IMR-90 (cell line): ENCODE results near the gene MEPCE. TPM values are rescaled to one million over a fixed set of nuclear protein-coding genes. Genes with fewer than 3 reads are reported as not detected.
A peak's percentile ranks its signal among the peaks of the same experiment; 100 is the strongest.

Source experiments
- ATAC-seq: fragments of 200-7000 bp; cut with Tn5 transposase; 2 replicates; pipeline ENCODE4 v1.9.1; 2020; ENCODE audit warnings: low read depth, mild to moderate bottlenecking, moderate library complexity
- BruUV-seq: library from RNA; stranded (reverse); fragments of 400-500 nt; replicated peaks from 2 replicates; lab custom pipeline; 2021; lab: Mats Ljungman, UMichigan
- CTCF ChIA-PET: fragments of 300-600 bp; formaldehyde crosslinking; extraction: SDS; loops from one replicate; lab custom pipeline; 2021; ENCODE audit warnings: antibody characterized with exemption; lab: Yijun Ruan, JAX
- POLR2A ChIA-PET: fragments of 300-600 bp; sonication (Branson Sonifier 250); formaldehyde crosslinking; loops from one replicate; lab custom pipeline; 2022; ENCODE audit warnings: antibody characterized with exemption; ENCODE audit not compliant: unreplicated experiment; lab: Charles Lee
- DNase-seq: peaks from one replicate; pipeline ENCODE4 v3.0.0; 2013
- H2AFZ ChIP-seq: replicated peaks from 2 replicates; pipeline ENCODE3; 2013; ENCODE audit warnings: low read length, mild to moderate bottlenecking; ENCODE audit not compliant: poor library complexity
- H2AK5ac ChIP-seq: 2 replicates; pipeline ENCODE4 v1.6.1; 2013; ENCODE audit warnings: low read depth, low read length, inconsistent platforms
- H2AK9ac ChIP-seq: replicated peaks from 2 replicates; pipeline ENCODE3; 2013; ENCODE audit warnings: mild to moderate bottlenecking, low read depth, low read length, moderate library complexity; ENCODE audit not compliant: poor library complexity
- H2BK120ac ChIP-seq: 2 replicates; pipeline ENCODE4 v1.6.1; 2013; ENCODE audit warnings: low read depth, low read length, inconsistent platforms
- H2BK15ac ChIP-seq: 3 replicates; pipeline ENCODE4 v1.6.1; 2013; ENCODE audit warnings: low read depth, low read length, inconsistent platforms
- H2BK20ac ChIP-seq: 2 replicates; pipeline ENCODE4 v1.6.1; 2013; ENCODE audit warnings: low read depth, mild to moderate bottlenecking, inconsistent platforms, low read length, moderate library complexity
- H2BK5ac ChIP-seq: 2 replicates; pipeline ENCODE4 v1.6.1; 2013; ENCODE audit warnings: mild to moderate bottlenecking, low read depth, low read length, inconsistent platforms; ENCODE audit not compliant: poor library complexity, severe bottlenecking
- H3K14ac ChIP-seq: replicated peaks from 2 replicates; pipeline ENCODE4 v1.6.1; 2013; ENCODE audit warnings: low read depth, low read length, inconsistent platforms
- H3K18ac ChIP-seq: 2 replicates; pipeline ENCODE4 v1.6.1; 2013; ENCODE audit warnings: low read depth, low read length, control low read depth
- H3K23ac ChIP-seq: 2 replicates; pipeline ENCODE4 v1.6.1; 2013; ENCODE audit warnings: low read depth, low read length, inconsistent platforms
- H3K27ac ChIP-seq: 2 replicates; pipeline ENCODE4 v1.5.1; 2013; ENCODE audit warnings: mild to moderate bottlenecking, control low read depth, low read length; ENCODE audit not compliant: insufficient read depth
- H3K27me3 ChIP-seq: 2 replicates; pipeline ENCODE4 v1.6.1; 2013; ENCODE audit warnings: low read length; ENCODE audit not compliant: control insufficient read depth, insufficient read depth
- H3K36me3 ChIP-seq: 2 replicates; pipeline ENCODE4 v1.6.1; 2013; ENCODE audit warnings: low read length, mixed read lengths; ENCODE audit not compliant: control insufficient read depth, insufficient read depth
- H3K4ac ChIP-seq: 2 replicates; pipeline ENCODE4 v1.6.1; 2013; ENCODE audit warnings: low read depth, low read length, inconsistent platforms
- H3K4me1 ChIP-seq: 2 replicates; pipeline ENCODE4 v1.6.1; 2013; ENCODE audit warnings: low read length, mixed read lengths; ENCODE audit not compliant: control insufficient read depth, insufficient read depth
- H3K4me2 ChIP-seq: 2 replicates; pipeline ENCODE4 v1.6.1; 2013; ENCODE audit warnings: low read depth, mild to moderate bottlenecking, control low read depth, low read length, moderate library complexity
- H3K4me3 ChIP-seq: 2 replicates; pipeline ENCODE4 v1.5.1; 2013; ENCODE audit warnings: low read depth, mild to moderate bottlenecking, control low read depth, low read length, moderate library complexity; ENCODE audit not compliant: insufficient read depth
- H3K56ac ChIP-seq: 2 replicates; pipeline ENCODE4 v1.6.1; 2013; ENCODE audit warnings: low read length, inconsistent platforms; ENCODE audit not compliant: insufficient read depth; ENCODE audit errors: extremely low read depth
- H3K79me1 ChIP-seq, 2 experiments: 2 replicates each; pipeline ENCODE4 v1.6.1; 2013; ENCODE audit warnings: low read length in 2 of 2, inconsistent platforms in 1 of 2, low read depth in 1 of 2
- H3K9ac ChIP-seq: 2 replicates; pipeline ENCODE4 v1.6.1; 2013; ENCODE audit warnings: low read depth, low read length, control low read depth
- H3K9me1 ChIP-seq: 2 replicates; pipeline ENCODE4 v1.6.1; 2013; ENCODE audit warnings: low read length, inconsistent platforms; ENCODE audit not compliant: insufficient read depth
- H3K9me3 ChIP-seq: 2 replicates; pipeline ENCODE4 v1.6.1; 2013; ENCODE audit warnings: low read length; ENCODE audit not compliant: control insufficient read depth, insufficient read depth
- H4K20me1 ChIP-seq: 2 replicates; pipeline ENCODE4 v1.6.1; 2013; ENCODE audit warnings: low read length, inconsistent platforms; ENCODE audit not compliant: insufficient read depth
- H4K5ac ChIP-seq: 2 replicates; pipeline ENCODE4 v1.6.1; 2013; ENCODE audit warnings: mild to moderate bottlenecking, low read depth, low read length, control low read depth
- H4K8ac ChIP-seq, 2 experiments: 2 replicates each; pipeline ENCODE4 v1.6.1; 2013; ENCODE audit warnings: low read depth in 2 of 2, low read length in 2 of 2, control low read depth in 1 of 2, inconsistent platforms in 1 of 2
- H4K91ac ChIP-seq: 2 replicates; pipeline ENCODE4 v1.6.1; 2013; ENCODE audit warnings: low read depth, low read length, inconsistent platforms; ENCODE audit not compliant: insufficient read depth
- BHLHE40 ChIP-seq: fragments of 150-350 bp; IDR thresholded peaks from 2 replicates; pipeline ENCODE4 v1.6.1; 2016; ENCODE audit warnings: mild to moderate bottlenecking, low read depth, low read length
- CEBPB ChIP-seq: IDR thresholded peaks from 2 replicates; pipeline ENCODE4 v1.6.1; 2012; ENCODE audit warnings: low read depth, low read length, improper control_type of control experiment
- CHD1 ChIP-seq: IDR thresholded peaks from 2 replicates; pipeline ENCODE4 v1.6.1; 2012; ENCODE audit warnings: low read depth, low read length, improper control_type of control experiment
- ELK1 ChIP-seq: fragments of 150-350 bp; IDR thresholded peaks from 2 replicates; pipeline ENCODE4 v1.6.1; 2016; ENCODE audit warnings: low read depth, mild to moderate bottlenecking, low read length, moderate library complexity, borderline replicate concordance
- FOS ChIP-seq: fragments of 150-350 bp; IDR thresholded peaks from 2 replicates; pipeline ENCODE4 v1.6.1; 2016; ENCODE audit warnings: low read depth, low read length
- MAFK ChIP-seq: IDR thresholded peaks from 2 replicates; pipeline ENCODE4 v1.6.1; 2012; ENCODE audit warnings: low read depth, low read length, improper control_type of control experiment
- MAZ ChIP-seq: IDR thresholded peaks from 2 replicates; pipeline ENCODE4 v1.6.1; 2012; ENCODE audit warnings: low read depth, mild to moderate bottlenecking, low read length, improper control_type of control experiment, moderate library complexity, borderline replicate concordance
- MXI1 ChIP-seq: IDR thresholded peaks from 2 replicates; pipeline ENCODE4 v1.6.1; 2012; ENCODE audit warnings: low read depth, mild to moderate bottlenecking, low read length, moderate library complexity, borderline replicate concordance
- NFE2L2 ChIP-seq: fragments of 150-350 bp; IDR thresholded peaks from 2 replicates; pipeline ENCODE4 v1.6.1; 2016; ENCODE audit warnings: low read depth, mild to moderate bottlenecking, low read length
- POLR2A ChIP-seq: IDR thresholded peaks from 2 replicates; pipeline ENCODE4 v1.6.1; 2012; ENCODE audit warnings: mild to moderate bottlenecking, low read depth, low read length
- RAD21 ChIP-seq: IDR thresholded peaks from 2 replicates; pipeline ENCODE4 v1.6.1; 2012; ENCODE audit warnings: low read length, improper control_type of control experiment
- RCOR1 ChIP-seq: IDR thresholded peaks from 2 replicates; pipeline ENCODE4 v1.6.1; 2012; ENCODE audit warnings: mild to moderate bottlenecking, low read length, improper control_type of control experiment; ENCODE audit not compliant: insufficient replicate concordance
- RFX5 ChIP-seq: IDR thresholded peaks from 2 replicates; pipeline ENCODE4 v1.8.0; 2012; ENCODE audit warnings: low read depth, mild to moderate bottlenecking, low read length, moderate library complexity
- SMC3 ChIP-seq: fragments of 150-350 bp; IDR thresholded peaks from 2 replicates; pipeline ENCODE4 v1.6.1; 2016; ENCODE audit warnings: low read depth, mild to moderate bottlenecking, antibody characterized with exemption, low read length, moderate library complexity
- USF2 ChIP-seq: fragments of 150-350 bp; IDR thresholded peaks from 2 replicates; pipeline ENCODE4 v1.6.1; 2017; ENCODE audit warnings: mild to moderate bottlenecking, antibody characterized with exemption, low read length, low read depth
- WGBS, 2 experiments: methylation state at CpG; one replicate each; pipeline versions ENCODE4 v1.1.5 to v1.1.7; 2013; ENCODE audit warnings: missing lambda C conversion rate in 2 of 2; ENCODE audit not compliant: insufficient read length in 1 of 2; ENCODE audit errors: extremely low coverage in 2 of 2; 5-methylcytosine and 5-hydroxymethylcytosine counted together
- dilution Hi-C: fragments of 300-500 bp; cut with HindIII; formaldehyde crosslinking; loops from one replicate; pipeline ENCODE4 v1.14.3; 2018; ENCODE audit warnings: low sequenced_read_pairs; ENCODE audit not compliant: unreplicated experiment
- in situ Hi-C: fragments of 300-500 bp; cut with MboI; formaldehyde crosslinking; loops from 3 replicates; pipeline ENCODE4 v1.14.3; 2019; ENCODE audit warnings: low sequenced_read_pairs, inconsistent platforms, mixed read lengths
- intact Hi-C: fragments of 100-400 bp; cut with micrococcal nuclease; formaldehyde crosslinking; loops from 2 replicates; pipeline ENCODE4 v1.10.0; 2022
- polyA plus RNA-seq, 3 experiments: library from polyadenylated mRNA; depleted of rRNA; stranded (reverse); fragments of >200 nt; gene quantifications; 2 replicates each; pipeline ENCODE4 v1.2.3, GENCODE V29; 2012; ENCODE audit warnings: low replicate concordance in 1 of 3
- total RNA-seq: library from RNA; depleted of rRNA; stranded (reverse); fragments of >200 nt; gene quantifications from 2 replicates; pipeline ENCODE4 v1.2.3, GENCODE V29; 2012
- TF ChIP-seq, protein P1 (sequence below): conservative IDR thresholded peaks from 2 replicates; pipeline ENCODE4 v1.5.1; 2012; ENCODE audit warnings: mild to moderate bottlenecking, low read depth, low read length, improper control_type of control experiment

The MEPCE gene
- total and polyA plus RNA-seq, 2 of the 4 experiments (the other 2 are of a cell fraction) = 18.2 to 22.9 TPM

DNA sequence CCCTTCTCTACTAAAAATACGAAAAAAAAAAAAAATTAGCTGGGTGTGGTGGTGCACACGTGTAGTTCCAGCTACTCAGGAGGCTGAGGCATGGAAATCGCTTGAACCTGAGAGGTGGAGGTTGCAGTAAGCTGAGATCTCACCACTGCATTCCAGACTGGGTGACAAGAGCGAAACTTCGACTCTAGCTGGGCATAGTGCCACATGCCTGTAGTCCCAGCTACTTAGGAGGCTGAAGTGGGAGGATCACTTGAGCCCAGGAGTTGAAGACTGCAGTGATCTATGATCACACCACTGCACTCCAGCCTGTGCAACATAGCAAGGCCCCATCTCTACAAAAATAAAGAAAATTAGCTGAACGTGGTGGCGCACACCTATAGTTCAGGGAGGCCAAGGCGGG lies 35.7 kb downstream of the MEPCE start:
- no peak overlapping the region for H4K91ac ChIP-seq
- H3K4me3 ChIP-seq = no peak overlapping the region
- peaks cover 7% of the 10 kb centered on the region for H4K20me1 ChIP-seq
- POLR2A ChIA-PET = no interaction called here
- no peak overlapping the region for H3K4me2 ChIP-seq
- H3K9ac ChIP-seq = no peak overlapping the region
- H2BK20ac ChIP-seq = no peak overlapping the region
- no peak for ATAC-seq
- peaks cover 12% of the 10 kb centered on the region for H3K4me1 ChIP-seq
- dilution Hi-C loops = no loop called here
- H3K14ac ChIP-seq = no peak overlapping the region
- no peak overlapping the region for H3K27ac ChIP-seq
- CTCF ChIA-PET = interaction anchor here (0.8 to 1.5 kb wide), 7 partner anchors 9 to 99 kb away, joined by 3 to 8 read pairs (median 4); partner anchors contain the start of gene ZCWPW1
- no peak overlapping the region for H4K5ac ChIP-seq
- no peak overlapping the region for H2AFZ ChIP-seq
- H3K18ac ChIP-seq = no peak overlapping the region
- no peaks in the 10 kb centered on the region for H3K9me3 ChIP-seq
- peak overlapping the region in 1 of 2 experiments; percentile 57; a peak in 1 of 4 replicates for H4K8ac ChIP-seq
- intact Hi-C loops = loop anchor here (1.0 kb wide), 1 partner anchor 94 kb away; no protein-coding TSS in a partner anchor
- 93% methylated on average over 2 of the region's 8 CpGs; no CpG with 5 or more reads in 1 of the 2 experiments for WGBS, 2 experiments
- H3K9me1 ChIP-seq = peaks cover 9% of the 10 kb centered on the region
- H3K79me1 ChIP-seq = peaks cover 2 to 21% of the 10 kb centered on the region in 2 experiments; a peak in 1 of 4 replicates
- TF ChIP-seq RCOR1 (no peak), NFE2L2 (no peak), USF2 (no peak), MXI1 (no peak), ELK1 (no peak), BHLHE40 (no peak), POLR2A (no peak), RFX5 (no peak), MAZ (no peak), FOS (no peak), RAD21 (no peak), SMC3 (no peak), CHD1 (no peak), MAFK (no peak), CEBPB (no peak)
- TF ChIP-seq, protein P1, sequence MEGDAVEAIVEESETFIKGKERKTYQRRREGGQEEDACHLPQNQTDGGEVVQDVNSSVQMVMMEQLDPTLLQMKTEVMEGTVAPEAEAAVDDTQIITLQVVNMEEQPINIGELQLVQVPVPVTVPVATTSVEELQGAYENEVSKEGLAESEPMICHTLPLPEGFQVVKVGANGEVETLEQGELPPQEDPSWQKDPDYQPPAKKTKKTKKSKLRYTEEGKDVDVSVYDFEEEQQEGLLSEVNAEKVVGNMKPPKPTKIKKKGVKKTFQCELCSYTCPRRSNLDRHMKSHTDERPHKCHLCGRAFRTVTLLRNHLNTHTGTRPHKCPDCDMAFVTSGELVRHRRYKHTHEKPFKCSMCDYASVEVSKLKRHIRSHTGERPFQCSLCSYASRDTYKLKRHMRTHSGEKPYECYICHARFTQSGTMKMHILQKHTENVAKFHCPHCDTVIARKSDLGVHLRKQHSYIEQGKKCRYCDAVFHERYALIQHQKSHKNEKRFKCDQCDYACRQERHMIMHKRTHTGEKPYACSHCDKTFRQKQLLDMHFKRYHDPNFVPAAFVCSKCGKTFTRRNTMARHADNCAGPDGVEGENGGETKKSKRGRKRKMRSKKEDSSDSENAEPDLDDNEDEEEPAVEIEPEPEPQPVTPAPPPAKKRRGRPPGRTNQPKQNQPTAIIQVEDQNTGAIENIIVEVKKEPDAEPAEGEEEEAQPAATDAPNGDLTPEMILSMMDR = no peak
- H3K27me3 ChIP-seq = no peaks in the 10 kb centered on the region
- peaks cover 23% of the 10 kb centered on the region; the same call in 1 of the 2 replicates for H3K36me3 ChIP-seq
- H2AK9ac ChIP-seq = no peak overlapping the region
- H3K56ac ChIP-seq = no peak overlapping the region
- no TSS peak for BruUV-seq
- DNase-seq = peak; percentile 30
- H2BK15ac ChIP-seq = no peak overlapping the region
- 0 out of 2 replicates have a peak overlapping the region, but pooled peaks have one; percentile 3 for H3K4ac ChIP-seq
- peak overlapping the region; percentile 80; the same call in 1 of the 2 replicates for H2AK5ac ChIP-seq
- H2BK5ac ChIP-seq = no peak overlapping the region
- H3K23ac ChIP-seq = no peak overlapping the region
- no peak overlapping the region for H2BK120ac ChIP-seq
- in situ Hi-C loops = loop anchor here (10.0 to 25.0 kb wide), 2 partner anchors 230 to 397 kb away; partner anchors contain the start of genes GIGYF1, SLC12A9 and TRIP6
